IMR-90 (cell line): Measurements from ENCODE around the gene PRICKLE2. TPM values are rescaled to one million over a fixed set of nuclear protein-coding genes. Genes with fewer than 3 reads are reported as not detected.

Experiments used
- ATAC-seq: fragments of 200-7000 bp; cut with Tn5 transposase; 2 replicates; pipeline ENCODE4 v1.9.1; 2020; ENCODE audit warnings: low read depth, mild to moderate bottlenecking, moderate library complexity
- BruUV-seq: library from RNA; stranded (reverse); fragments of 400-500 nt; replicated peaks from 2 replicates; lab custom pipeline; 2021; lab: Mats Ljungman, UMichigan
- CTCF ChIA-PET: fragments of 300-600 bp; formaldehyde crosslinking; extraction: SDS; loops from one replicate; lab custom pipeline; 2021; ENCODE audit warnings: antibody characterized with exemption; lab: Yijun Ruan, JAX
- POLR2A ChIA-PET: fragments of 300-600 bp; sonication (Branson Sonifier 250); formaldehyde crosslinking; loops from one replicate; lab custom pipeline; 2022; ENCODE audit warnings: antibody characterized with exemption; ENCODE audit not compliant: unreplicated experiment; lab: Charles Lee
- DNase-seq: peaks from one replicate; pipeline ENCODE4 v3.0.0; 2013
- H2AFZ ChIP-seq: replicated peaks from 2 replicates; pipeline ENCODE3; 2013; ENCODE audit warnings: low read length, mild to moderate bottlenecking; ENCODE audit not compliant: poor library complexity
- H2AK5ac ChIP-seq: 2 replicates; pipeline ENCODE4 v1.6.1; 2013; ENCODE audit warnings: low read depth, low read length, inconsistent platforms
- H2AK9ac ChIP-seq: replicated peaks from 2 replicates; pipeline ENCODE3; 2013; ENCODE audit warnings: mild to moderate bottlenecking, low read depth, low read length, moderate library complexity; ENCODE audit not compliant: poor library complexity
- H2BK120ac ChIP-seq: 2 replicates; pipeline ENCODE4 v1.6.1; 2013; ENCODE audit warnings: low read depth, low read length, inconsistent platforms
- H2BK15ac ChIP-seq: 3 replicates; pipeline ENCODE4 v1.6.1; 2013; ENCODE audit warnings: low read depth, low read length, inconsistent platforms
- H2BK20ac ChIP-seq: 2 replicates; pipeline ENCODE4 v1.6.1; 2013; ENCODE audit warnings: low read depth, mild to moderate bottlenecking, inconsistent platforms, low read length, moderate library complexity
- H2BK5ac ChIP-seq: 2 replicates; pipeline ENCODE4 v1.6.1; 2013; ENCODE audit warnings: mild to moderate bottlenecking, low read depth, low read length, inconsistent platforms; ENCODE audit not compliant: poor library complexity, severe bottlenecking
- H3K14ac ChIP-seq: replicated peaks from 2 replicates; pipeline ENCODE4 v1.6.1; 2013; ENCODE audit warnings: low read depth, low read length, inconsistent platforms
- H3K18ac ChIP-seq: 2 replicates; pipeline ENCODE4 v1.6.1; 2013; ENCODE audit warnings: low read depth, low read length, control low read depth
- H3K23ac ChIP-seq: 2 replicates; pipeline ENCODE4 v1.6.1; 2013; ENCODE audit warnings: low read depth, low read length, inconsistent platforms
- H3K27ac ChIP-seq: 2 replicates; pipeline ENCODE4 v1.5.1; 2013; ENCODE audit warnings: mild to moderate bottlenecking, control low read depth, low read length; ENCODE audit not compliant: insufficient read depth
- H3K27me3 ChIP-seq: 2 replicates; pipeline ENCODE4 v1.6.1; 2013; ENCODE audit warnings: low read length; ENCODE audit not compliant: control insufficient read depth, insufficient read depth
- H3K36me3 ChIP-seq: 2 replicates; pipeline ENCODE4 v1.6.1; 2013; ENCODE audit warnings: low read length, mixed read lengths; ENCODE audit not compliant: control insufficient read depth, insufficient read depth
- H3K4ac ChIP-seq: 2 replicates; pipeline ENCODE4 v1.6.1; 2013; ENCODE audit warnings: low read depth, low read length, inconsistent platforms
- H3K4me1 ChIP-seq: 2 replicates; pipeline ENCODE4 v1.6.1; 2013; ENCODE audit warnings: low read length, mixed read lengths; ENCODE audit not compliant: control insufficient read depth, insufficient read depth
- H3K4me2 ChIP-seq: 2 replicates; pipeline ENCODE4 v1.6.1; 2013; ENCODE audit warnings: low read depth, mild to moderate bottlenecking, control low read depth, low read length, moderate library complexity
- H3K4me3 ChIP-seq: 2 replicates; pipeline ENCODE4 v1.5.1; 2013; ENCODE audit warnings: low read depth, mild to moderate bottlenecking, control low read depth, low read length, moderate library complexity; ENCODE audit not compliant: insufficient read depth
- H3K56ac ChIP-seq: 2 replicates; pipeline ENCODE4 v1.6.1; 2013; ENCODE audit warnings: low read length, inconsistent platforms; ENCODE audit not compliant: insufficient read depth; ENCODE audit errors: extremely low read depth
- H3K79me1 ChIP-seq, 2 experiments: 2 replicates each; pipeline ENCODE4 v1.6.1; 2013; ENCODE audit warnings: low read length in 2 of 2, inconsistent platforms in 1 of 2, low read depth in 1 of 2
- H3K9ac ChIP-seq: 2 replicates; pipeline ENCODE4 v1.6.1; 2013; ENCODE audit warnings: low read depth, low read length, control low read depth
- H3K9me1 ChIP-seq: 2 replicates; pipeline ENCODE4 v1.6.1; 2013; ENCODE audit warnings: low read length, inconsistent platforms; ENCODE audit not compliant: insufficient read depth
- H3K9me3 ChIP-seq: 2 replicates; pipeline ENCODE4 v1.6.1; 2013; ENCODE audit warnings: low read length; ENCODE audit not compliant: control insufficient read depth, insufficient read depth
- H4K20me1 ChIP-seq: 2 replicates; pipeline ENCODE4 v1.6.1; 2013; ENCODE audit warnings: low read length, inconsistent platforms; ENCODE audit not compliant: insufficient read depth
- H4K5ac ChIP-seq: 2 replicates; pipeline ENCODE4 v1.6.1; 2013; ENCODE audit warnings: mild to moderate bottlenecking, low read depth, low read length, control low read depth
- H4K8ac ChIP-seq, 2 experiments: 2 replicates each; pipeline ENCODE4 v1.6.1; 2013; ENCODE audit warnings: low read depth in 2 of 2, low read length in 2 of 2, control low read depth in 1 of 2, inconsistent platforms in 1 of 2
- H4K91ac ChIP-seq: 2 replicates; pipeline ENCODE4 v1.6.1; 2013; ENCODE audit warnings: low read depth, low read length, inconsistent platforms; ENCODE audit not compliant: insufficient read depth
- CEBPB ChIP-seq: IDR thresholded peaks from 2 replicates; pipeline ENCODE4 v1.6.1; 2012; ENCODE audit warnings: low read depth, low read length, improper control_type of control experiment
- MXI1 ChIP-seq: IDR thresholded peaks from 2 replicates; pipeline ENCODE4 v1.6.1; 2012; ENCODE audit warnings: low read depth, mild to moderate bottlenecking, low read length, moderate library complexity, borderline replicate concordance
- RCOR1 ChIP-seq: IDR thresholded peaks from 2 replicates; pipeline ENCODE4 v1.6.1; 2012; ENCODE audit warnings: mild to moderate bottlenecking, low read length, improper control_type of control experiment; ENCODE audit not compliant: insufficient replicate concordance
- USF2 ChIP-seq: fragments of 150-350 bp; IDR thresholded peaks from 2 replicates; pipeline ENCODE4 v1.6.1; 2017; ENCODE audit warnings: mild to moderate bottlenecking, antibody characterized with exemption, low read length, low read depth
- whole genome bisulfite sequencing, 2 experiments: methylation state at CpG; one replicate each; pipeline versions ENCODE4 v1.1.5 to v1.1.7; 2013; ENCODE audit warnings: missing lambda C conversion rate in 2 of 2; ENCODE audit not compliant: insufficient read length in 1 of 2; ENCODE audit errors: extremely low coverage in 2 of 2; 5-methylcytosine and 5-hydroxymethylcytosine counted together
- dilution Hi-C: fragments of 300-500 bp; cut with HindIII; formaldehyde crosslinking; loops from one replicate; pipeline ENCODE4 v1.14.3; 2018; ENCODE audit warnings: low sequenced_read_pairs; ENCODE audit not compliant: unreplicated experiment
- in situ Hi-C: fragments of 300-500 bp; cut with MboI; formaldehyde crosslinking; loops from 3 replicates; pipeline ENCODE4 v1.14.3; 2019; ENCODE audit warnings: low sequenced_read_pairs, inconsistent platforms, mixed read lengths
- intact Hi-C: fragments of 100-400 bp; cut with micrococcal nuclease; formaldehyde crosslinking; loops from 2 replicates; pipeline ENCODE4 v1.10.0; 2022
- polyA plus RNA-seq, 3 experiments: library from polyadenylated mRNA; depleted of rRNA; stranded (reverse); fragments of >200 nt; gene quantifications; 2 replicates each; pipeline ENCODE4 v1.2.3, GENCODE V29; 2012; ENCODE audit warnings: low replicate concordance in 1 of 3
- total RNA-seq: library from RNA; depleted of rRNA; stranded (reverse); fragments of >200 nt; gene quantifications from 2 replicates; pipeline ENCODE4 v1.2.3, GENCODE V29; 2012

PRICKLE2 gene
- total and polyA plus RNA-seq, 2 of the 4 experiments (the other 2 are of a cell fraction), result 4.1 to 14.2 TPM

- Histone ChIP-seq H3K56ac (no peak overlapping the region), H2AFZ (no peak overlapping the region), H3K36me3 (no peaks in the 10 kb centered on the region), H3K9me1 (peaks cover 4% of the 10 kb centered on the region; the same call in 1 of the 2 replicates), H4K5ac (no peak overlapping the region), H2BK15ac (no peak overlapping the region), H4K20me1 (no peaks in the 10 kb centered on the region), H2AK5ac (no peak overlapping the region), H3K9ac (no peak overlapping the region), H3K18ac (no peak overlapping the region), H3K4me2 (no peak overlapping the region), H2BK5ac (no peak overlapping the region), H3K14ac (no peak overlapping the region), H3K4ac (no peak overlapping the region), H4K8ac (no peak overlapping the region), H3K27ac (no peak overlapping the region), H3K23ac (no peak overlapping the region), H3K9me3 (0 out of 2 replicates have a peak, but pooled peaks cover 3% of the 10 kb centered on the region), H4K91ac (no peak overlapping the region), H3K27me3 (no peaks in the 10 kb centered on the region), H2AK9ac (no peak overlapping the region), H3K4me1 (peaks cover under 1% of the 10 kb centered on the region; the same call in 1 of the 2 replicates), H3K79me1 (no peaks in the 10 kb centered on the region), H2BK20ac (no peak overlapping the region), H2BK120ac (no peak overlapping the region), H3K4me3 (no peak overlapping the region)
- intact Hi-C loops, result no loop called here
- ChIA-PET CTCF (interaction anchor here (0.6 kb wide), 1 partner anchor 334 kb away, joined by 3 read pairs; no protein-coding TSS in a partner anchor), POLR2A (no interaction called here)
- ATAC-seq (no peak), DNase-seq (no peak)
- TF ChIP-seq MXI1 (no peak), CEBPB (no peak), RCOR1 (no peak), USF2 (no peak)
- BruUV-seq, result no TSS peak
- in situ Hi-C loops, result no loop called here
- 86% methylated on average over 2 of the region's 3 CpGs; no CpG with 5 or more reads in 1 of the 2 experiments for WGBS, 2 experiments
- dilution Hi-C loops, result no loop called here
Measured at GRCh38 chr3:64054488-64054887, 170.8 kb downstream of the PRICKLE2 start.
